ENCODE results near the gene ADCK1.

DNA sequence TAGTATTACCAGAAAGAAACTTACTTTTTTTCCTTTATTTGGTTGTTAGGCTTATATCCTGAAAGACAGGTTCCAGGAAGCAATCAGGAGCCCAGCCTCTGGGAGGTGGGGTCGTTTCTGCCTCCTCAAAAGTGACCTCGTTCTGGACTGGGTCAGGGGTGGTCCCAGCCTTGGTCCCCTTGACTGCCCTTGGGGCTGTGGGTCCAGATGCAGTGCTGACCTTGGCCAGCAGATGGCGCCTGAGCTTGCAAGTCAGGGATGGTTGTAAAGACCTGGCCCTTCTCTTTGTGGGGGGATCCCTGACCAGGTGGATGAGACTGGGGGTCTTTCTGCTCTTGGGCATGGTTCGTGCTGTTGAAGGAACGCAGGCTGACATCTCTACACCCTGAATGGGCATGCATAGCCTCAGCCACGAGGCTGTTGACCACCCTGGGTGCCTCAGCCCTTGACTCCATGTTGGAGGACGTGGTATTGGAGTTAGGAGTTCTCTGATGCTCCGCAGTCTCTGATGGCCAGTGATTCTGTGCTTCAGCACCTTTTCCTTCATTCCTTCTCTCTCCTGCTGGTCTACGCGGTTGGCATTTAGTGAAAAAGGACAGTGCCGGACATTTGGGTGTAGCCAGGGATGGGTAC, 62.4 kb downstream of the ADCK1 start:
- TF ChIP-seq, protein P1, sequence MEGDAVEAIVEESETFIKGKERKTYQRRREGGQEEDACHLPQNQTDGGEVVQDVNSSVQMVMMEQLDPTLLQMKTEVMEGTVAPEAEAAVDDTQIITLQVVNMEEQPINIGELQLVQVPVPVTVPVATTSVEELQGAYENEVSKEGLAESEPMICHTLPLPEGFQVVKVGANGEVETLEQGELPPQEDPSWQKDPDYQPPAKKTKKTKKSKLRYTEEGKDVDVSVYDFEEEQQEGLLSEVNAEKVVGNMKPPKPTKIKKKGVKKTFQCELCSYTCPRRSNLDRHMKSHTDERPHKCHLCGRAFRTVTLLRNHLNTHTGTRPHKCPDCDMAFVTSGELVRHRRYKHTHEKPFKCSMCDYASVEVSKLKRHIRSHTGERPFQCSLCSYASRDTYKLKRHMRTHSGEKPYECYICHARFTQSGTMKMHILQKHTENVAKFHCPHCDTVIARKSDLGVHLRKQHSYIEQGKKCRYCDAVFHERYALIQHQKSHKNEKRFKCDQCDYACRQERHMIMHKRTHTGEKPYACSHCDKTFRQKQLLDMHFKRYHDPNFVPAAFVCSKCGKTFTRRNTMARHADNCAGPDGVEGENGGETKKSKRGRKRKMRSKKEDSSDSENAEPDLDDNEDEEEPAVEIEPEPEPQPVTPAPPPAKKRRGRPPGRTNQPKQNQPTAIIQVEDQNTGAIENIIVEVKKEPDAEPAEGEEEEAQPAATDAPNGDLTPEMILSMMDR (IDR thresholded peaks at IDR 0.05): peak; percentile 92
- TF ChIP-seq POLR2AphosphoS5 (IDR thresholded peaks at IDR 0.05; ENCODE audit: low read depth, low read length): no peak
- TF ChIP-seq, protein P2, sequence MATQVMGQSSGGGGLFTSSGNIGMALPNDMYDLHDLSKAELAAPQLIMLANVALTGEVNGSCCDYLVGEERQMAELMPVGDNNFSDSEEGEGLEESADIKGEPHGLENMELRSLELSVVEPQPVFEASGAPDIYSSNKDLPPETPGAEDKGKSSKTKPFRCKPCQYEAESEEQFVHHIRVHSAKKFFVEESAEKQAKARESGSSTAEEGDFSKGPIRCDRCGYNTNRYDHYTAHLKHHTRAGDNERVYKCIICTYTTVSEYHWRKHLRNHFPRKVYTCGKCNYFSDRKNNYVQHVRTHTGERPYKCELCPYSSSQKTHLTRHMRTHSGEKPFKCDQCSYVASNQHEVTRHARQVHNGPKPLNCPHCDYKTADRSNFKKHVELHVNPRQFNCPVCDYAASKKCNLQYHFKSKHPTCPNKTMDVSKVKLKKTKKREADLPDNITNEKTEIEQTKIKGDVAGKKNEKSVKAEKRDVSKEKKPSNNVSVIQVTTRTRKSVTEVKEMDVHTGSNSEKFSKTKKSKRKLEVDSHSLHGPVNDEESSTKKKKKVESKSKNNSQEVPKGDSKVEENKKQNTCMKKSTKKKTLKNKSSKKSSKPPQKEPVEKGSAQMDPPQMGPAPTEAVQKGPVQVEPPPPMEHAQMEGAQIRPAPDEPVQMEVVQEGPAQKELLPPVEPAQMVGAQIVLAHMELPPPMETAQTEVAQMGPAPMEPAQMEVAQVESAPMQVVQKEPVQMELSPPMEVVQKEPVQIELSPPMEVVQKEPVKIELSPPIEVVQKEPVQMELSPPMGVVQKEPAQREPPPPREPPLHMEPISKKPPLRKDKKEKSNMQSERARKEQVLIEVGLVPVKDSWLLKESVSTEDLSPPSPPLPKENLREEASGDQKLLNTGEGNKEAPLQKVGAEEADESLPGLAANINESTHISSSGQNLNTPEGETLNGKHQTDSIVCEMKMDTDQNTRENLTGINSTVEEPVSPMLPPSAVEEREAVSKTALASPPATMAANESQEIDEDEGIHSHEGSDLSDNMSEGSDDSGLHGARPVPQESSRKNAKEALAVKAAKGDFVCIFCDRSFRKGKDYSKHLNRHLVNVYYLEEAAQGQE (IDR thresholded peaks at IDR 0.05; ENCODE audit: insufficient read depth in 1 of 2, low read depth in 2 of 2, low read length in 1 of 2): no peak
